ENCODE data around the gene CDC5L.

CDC5L gene

DNA sequence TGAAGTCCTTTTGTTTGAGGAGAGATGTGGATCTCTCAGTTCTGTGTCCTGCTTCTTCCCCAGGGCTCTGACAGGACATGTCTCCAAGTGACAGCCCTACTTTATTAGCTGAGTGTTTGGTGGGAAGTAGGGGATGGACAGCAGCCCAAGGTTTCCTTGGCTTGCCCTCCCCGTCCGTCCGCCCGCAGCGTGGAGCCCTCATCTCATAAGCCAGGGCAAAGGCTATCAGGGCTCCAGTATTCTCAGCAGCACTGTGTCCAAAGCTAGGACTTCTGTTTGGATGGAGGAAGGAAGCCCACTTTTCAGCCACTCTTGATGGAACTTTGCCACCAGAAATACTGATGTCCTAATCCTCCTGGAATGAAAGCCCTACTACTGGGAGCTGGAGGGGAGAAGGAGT is 13.6 kb downstream of the CDC5L start:
- TF ChIP-seq, protein P1, sequence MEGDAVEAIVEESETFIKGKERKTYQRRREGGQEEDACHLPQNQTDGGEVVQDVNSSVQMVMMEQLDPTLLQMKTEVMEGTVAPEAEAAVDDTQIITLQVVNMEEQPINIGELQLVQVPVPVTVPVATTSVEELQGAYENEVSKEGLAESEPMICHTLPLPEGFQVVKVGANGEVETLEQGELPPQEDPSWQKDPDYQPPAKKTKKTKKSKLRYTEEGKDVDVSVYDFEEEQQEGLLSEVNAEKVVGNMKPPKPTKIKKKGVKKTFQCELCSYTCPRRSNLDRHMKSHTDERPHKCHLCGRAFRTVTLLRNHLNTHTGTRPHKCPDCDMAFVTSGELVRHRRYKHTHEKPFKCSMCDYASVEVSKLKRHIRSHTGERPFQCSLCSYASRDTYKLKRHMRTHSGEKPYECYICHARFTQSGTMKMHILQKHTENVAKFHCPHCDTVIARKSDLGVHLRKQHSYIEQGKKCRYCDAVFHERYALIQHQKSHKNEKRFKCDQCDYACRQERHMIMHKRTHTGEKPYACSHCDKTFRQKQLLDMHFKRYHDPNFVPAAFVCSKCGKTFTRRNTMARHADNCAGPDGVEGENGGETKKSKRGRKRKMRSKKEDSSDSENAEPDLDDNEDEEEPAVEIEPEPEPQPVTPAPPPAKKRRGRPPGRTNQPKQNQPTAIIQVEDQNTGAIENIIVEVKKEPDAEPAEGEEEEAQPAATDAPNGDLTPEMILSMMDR (IDR thresholded peaks at IDR 0.05; ENCODE audit: low read depth, low read length): no peak
- Histone ChIP-seq H3K27me3 (ENCODE audit: insufficient read depth, low read depth, severe bottlenecking) (no peaks in the 10 kb centered on the region), H3K9me3 (ENCODE audit: severe bottlenecking) (no peaks in the 10 kb centered on the region), H3K4me3 (ENCODE audit: low read depth, low read length) (no peak overlapping the region), H3K36me3 (peaks cover 94% of the 10 kb centered on the region), H3K27ac (no peak overlapping the region; the same call in 1 of the 2 replicates)
- no peak for DNase-seq

DNA sequence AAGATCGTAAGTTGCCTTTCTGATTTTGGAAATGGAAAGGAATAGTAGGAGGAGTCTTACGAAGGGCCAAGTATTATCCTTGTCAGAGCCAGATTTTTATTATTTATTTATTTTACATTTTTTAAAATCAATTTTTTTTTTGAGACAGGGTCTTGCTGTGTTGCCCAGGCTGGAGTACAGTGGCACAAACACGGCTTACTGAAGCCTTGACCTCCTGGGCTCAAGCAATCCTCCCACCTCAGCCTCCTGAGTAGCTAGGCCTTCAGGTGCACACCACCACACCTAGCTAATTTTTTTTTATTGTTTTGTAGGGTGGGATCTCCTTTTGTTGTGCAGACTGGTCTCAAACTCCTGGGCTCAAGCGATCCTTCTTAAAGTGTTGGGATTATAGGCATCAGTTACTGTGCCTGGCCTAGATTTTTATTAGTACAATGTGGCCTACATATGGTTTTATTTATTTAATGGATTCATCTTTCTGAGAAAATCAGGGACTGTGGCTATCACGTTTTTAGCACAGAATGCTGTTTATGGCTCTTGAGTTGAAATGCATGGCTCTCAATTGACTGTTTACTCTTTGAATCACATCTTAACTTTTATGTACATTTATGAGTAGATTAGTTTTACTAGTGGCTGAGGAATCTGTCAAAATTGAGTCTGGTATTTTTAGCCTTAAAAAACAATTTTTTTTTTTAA is 16.7 kb downstream of the CDC5L start:
- H3K27ac ChIP-seq: no peak overlapping the region
- no peaks in the 10 kb centered on the region for H3K9me3 ChIP-seq (ENCODE audit: severe bottlenecking)
- TF ChIP-seq, protein P1 (IDR thresholded peaks at IDR 0.05; ENCODE audit: low read depth, low read length): no peak
- peaks cover 94% of the 10 kb centered on the region for H3K36me3 ChIP-seq
- no peak overlapping the region for H3K4me3 ChIP-seq (ENCODE audit: low read depth, low read length)
- H3K27me3 ChIP-seq (ENCODE audit: insufficient read depth, low read depth, severe bottlenecking): no peaks in the 10 kb centered on the region
- no peak for DNase-seq

DNA sequence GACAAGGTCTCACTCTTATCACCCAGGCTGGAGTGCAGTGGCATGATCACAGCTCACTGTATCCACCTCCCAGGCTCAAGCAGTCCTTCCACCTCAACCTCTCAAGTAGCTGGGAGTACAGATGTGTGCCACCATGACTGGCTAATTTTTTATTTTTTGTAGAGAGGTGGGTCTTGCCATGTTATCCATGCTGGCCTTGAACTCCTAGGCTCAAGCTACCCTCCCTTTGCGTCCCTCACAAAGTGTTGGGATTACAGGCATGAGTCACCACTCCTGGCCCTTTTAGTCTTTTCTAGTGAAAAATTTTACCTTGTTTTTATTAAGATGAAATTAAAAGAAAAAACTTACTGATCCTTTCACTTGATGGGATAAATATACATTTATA is 17.2 kb downstream of the CDC5L start:
- DNase-seq: no peak
- no peaks in the 10 kb centered on the region for H3K27me3 ChIP-seq (ENCODE audit: insufficient read depth, low read depth, severe bottlenecking)
- TF ChIP-seq, protein P1 (IDR thresholded peaks at IDR 0.05; ENCODE audit: low read depth, low read length): no peak
- no peaks in the 10 kb centered on the region for H3K9me3 ChIP-seq (ENCODE audit: severe bottlenecking)
- H3K27ac ChIP-seq: no peak overlapping the region
- H3K36me3 ChIP-seq: peaks cover 94% of the 10 kb centered on the region
- H3K4me3 ChIP-seq (ENCODE audit: low read depth, low read length): no peak overlapping the region

DNA sequence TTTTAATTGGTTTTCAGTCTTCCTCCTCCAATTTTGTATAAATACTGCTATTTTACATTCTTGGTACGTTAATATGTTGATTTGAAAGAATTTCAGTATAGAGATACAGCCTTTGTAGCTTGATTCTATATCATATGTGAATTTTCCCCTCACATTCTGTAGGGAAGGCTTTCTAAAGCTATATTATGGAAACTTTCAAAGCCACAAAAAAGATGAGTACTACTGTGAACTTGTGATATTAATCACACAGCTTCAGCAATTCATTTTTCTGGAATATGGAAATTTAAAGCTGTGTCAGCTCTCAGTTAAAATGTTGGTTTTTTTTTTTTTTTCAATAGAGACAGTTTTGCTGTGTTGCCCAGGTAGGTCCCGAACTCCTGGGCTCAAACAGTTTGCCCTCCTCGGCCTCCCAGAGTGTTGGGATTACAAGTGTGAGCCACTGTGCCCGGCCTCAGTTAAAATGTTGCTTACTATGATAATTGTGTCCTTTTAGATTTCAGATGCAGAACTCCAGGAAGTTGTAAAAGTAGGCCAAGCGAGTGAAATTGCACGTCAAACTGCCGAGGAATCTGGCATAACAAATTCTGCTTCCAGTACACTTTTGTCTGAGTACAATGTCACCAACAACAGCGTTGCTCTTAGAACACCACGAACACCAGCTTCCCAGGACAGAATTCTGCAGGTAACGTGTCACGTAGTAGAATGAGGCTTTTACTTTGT is 20.6 kb downstream of the CDC5L start:
- TF ChIP-seq, protein P1 (IDR thresholded peaks at IDR 0.05; ENCODE audit: low read depth, low read length): no peak
- Histone ChIP-seq H3K27me3 (ENCODE audit: insufficient read depth, low read depth, severe bottlenecking) (no peaks in the 10 kb centered on the region), H3K4me3 (ENCODE audit: low read depth, low read length) (no peak overlapping the region), H3K9me3 (ENCODE audit: severe bottlenecking) (no peaks in the 10 kb centered on the region), H3K36me3 (peaks cover 92% of the 10 kb centered on the region), H3K27ac (no peak overlapping the region)
- no peak for DNase-seq

DNA sequence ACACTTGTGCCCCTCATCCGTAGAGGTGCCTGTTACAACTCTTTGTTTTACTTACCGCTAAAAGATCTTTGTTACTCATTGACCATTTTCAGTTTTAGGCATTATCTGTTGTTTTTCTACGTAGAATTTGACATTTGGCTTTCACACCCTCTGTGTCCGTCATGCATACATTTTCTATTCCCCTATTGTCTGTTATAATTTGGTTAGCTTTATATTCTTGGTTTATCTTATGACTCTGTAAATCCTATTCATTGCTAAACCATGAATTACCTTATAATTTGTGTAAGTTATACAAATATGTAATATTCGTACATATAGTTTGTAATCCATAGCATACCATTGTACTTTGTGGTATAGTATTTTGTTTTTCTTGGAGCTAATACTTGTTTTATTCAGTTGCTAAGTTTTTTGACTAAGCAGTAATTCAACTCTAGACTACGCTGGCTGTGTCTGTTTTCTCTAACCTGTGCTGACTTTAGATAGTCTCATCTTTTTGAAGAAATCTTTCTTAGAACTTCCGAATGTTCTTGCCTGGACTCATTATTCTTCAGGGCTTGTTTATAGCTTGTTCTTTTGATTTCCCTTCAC is 21.8 kb downstream of the CDC5L start:
- Histone ChIP-seq H3K36me3 (peaks cover 91% of the 10 kb centered on the region), H3K4me3 (ENCODE audit: low read depth, low read length) (no peak overlapping the region), H3K27me3 (ENCODE audit: insufficient read depth, low read depth, severe bottlenecking) (no peaks in the 10 kb centered on the region), H3K9me3 (ENCODE audit: severe bottlenecking) (no peaks in the 10 kb centered on the region), H3K27ac (no peak overlapping the region)
- TF ChIP-seq, protein P1 (IDR thresholded peaks at IDR 0.05; ENCODE audit: low read depth, low read length): no peak
- DNase-seq: no peak
